GM18951 (cell line): Measurements from ENCODE around the gene LRRC23.
A peak's percentile ranks its signal among the peaks of the same experiment; 100 is the strongest.

ENCODE experiments used
- POLR2A ChIP-seq: IDR thresholded peaks from 4 replicates; pipeline ENCODE4 v1.6.1; 2011; ENCODE audit warnings: mild to moderate bottlenecking; ENCODE audit not compliant: insufficient read length, insufficient read depth; ENCODE audit errors: extremely low read depth
- in situ Hi-C: fragments of 300-500 bp; cut with MboI; formaldehyde crosslinking; loops from one replicate; pipeline ENCODE4 v1.12.0; 2022; ENCODE audit warnings: low sequenced_read_pairs, mixed read lengths, inconsistent platforms; ENCODE audit not compliant: unreplicated experiment

LRRC23 gene

GRCh38 chr12:6919588-6919987 is 15.0 kb downstream of the LRRC23 start:
- no peak for TF ChIP-seq POLR2A
- in situ Hi-C loops, result no loop called here

- TF ChIP-seq POLR2A, result no peak
- in situ Hi-C loops, result no loop called here
Measured at GRCh38 chr12:6921539-6921938, 16.9 kb downstream of the LRRC23 start.

GRCh38 chr12:6921996-6922946 is 17.6 kb downstream of the LRRC23 start:
- TF ChIP-seq POLR2A, result no peak
- in situ Hi-C loops, result no loop called here

- TF ChIP-seq POLR2A, result no peak
- in situ Hi-C loops, result no loop called here
Measured at GRCh38 chr12:6923003-6923732, 18.5 kb downstream of the LRRC23 start.

GRCh38 chr12:6923851-6924250 is 19.2 kb downstream of the LRRC23 start:
- in situ Hi-C loops, result no loop called here
- no peak for TF ChIP-seq POLR2A

- in situ Hi-C loops, result no loop called here
- no peak for TF ChIP-seq POLR2A
Measured at GRCh38 chr12:6925239-6925539, 20.6 kb downstream of the LRRC23 start.

- in situ Hi-C loops, result no loop called here
- TF ChIP-seq POLR2A, result no peak
Measured at GRCh38 chr12:6925540-6926279, 21.1 kb downstream of the LRRC23 start.

- in situ Hi-C loops, result no loop called here
- TF ChIP-seq POLR2A, result peak; percentile 50
Measured at GRCh38 chr12:6927379-6928021, 22.9 kb downstream of the LRRC23 start, which contains the start of gene ATN1. ATN1 (plus strand) TSS chr12:6927959; CDS start chr12:6934002, 6,043 bp downstream.

GRCh38 chr12:6928022-6928702 is 23.5 kb downstream of the LRRC23 start:
- TF ChIP-seq POLR2A, result no peak
- in situ Hi-C loops, result no loop called here

- no peak for TF ChIP-seq POLR2A
- in situ Hi-C loops, result no loop called here
Measured at GRCh38 chr12:6928703-6929407, 24.2 kb downstream of the LRRC23 start.

GRCh38 chr12:6929466-6930452 is 25.1 kb downstream of the LRRC23 start:
- in situ Hi-C loops, result no loop called here
- no peak for TF ChIP-seq POLR2A

- TF ChIP-seq POLR2A, result no peak
- in situ Hi-C loops, result no loop called here
Measured at GRCh38 chr12:6932766-6933165, 28.1 kb downstream of the LRRC23 start.
